HG03045 (cell line): ENCODE measurements around the gene IL15RA.

Experiments
- ATAC-seq: cut with Tn5 transposase; IDR thresholded peaks from one replicate; pipeline ENCODE4 v1.9.1; 2021; ENCODE audit warnings: mild to moderate bottlenecking, moderate library complexity; ENCODE audit not compliant: unreplicated experiment

IL15RA gene

GRCh38 chr10:5977471-5978229 lies at the start of gene IL15RA:
IL15RA (minus strand) TSS chr10:5977543; CDS start chr10:5977492, 51 bp downstream.
- ATAC-seq, result peak; percentile 72

- ATAC-seq, result no peak
Measured at GRCh38 chr10:6025683-6026255, 48.4 kb upstream of the IL15RA start.

DNA sequence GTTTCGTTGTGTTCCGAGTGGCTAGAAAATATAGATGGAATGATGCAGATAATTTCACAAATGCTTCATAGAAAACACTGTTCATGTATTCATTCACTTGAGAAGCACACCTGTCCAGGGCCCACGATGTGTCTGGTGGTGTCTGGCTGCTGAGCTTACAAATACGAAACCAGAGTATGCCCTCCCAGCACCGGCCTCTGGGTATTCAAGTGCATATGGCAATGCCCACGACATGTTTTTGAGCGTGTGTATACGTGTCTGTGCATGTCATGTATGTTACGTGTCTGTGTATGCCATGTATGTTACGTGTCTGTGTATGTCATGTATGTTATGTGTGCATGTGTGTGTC lies 47.0 kb upstream of the IL15RA start:
- no peak for ATAC-seq

GRCh38 chr10:6023661-6024333 lies 46.5 kb upstream of the IL15RA start:
- ATAC-seq, result no peak

GRCh38 chr10:6022660-6023059 lies 45.3 kb upstream of the IL15RA start:
- no peak for ATAC-seq

DNA sequence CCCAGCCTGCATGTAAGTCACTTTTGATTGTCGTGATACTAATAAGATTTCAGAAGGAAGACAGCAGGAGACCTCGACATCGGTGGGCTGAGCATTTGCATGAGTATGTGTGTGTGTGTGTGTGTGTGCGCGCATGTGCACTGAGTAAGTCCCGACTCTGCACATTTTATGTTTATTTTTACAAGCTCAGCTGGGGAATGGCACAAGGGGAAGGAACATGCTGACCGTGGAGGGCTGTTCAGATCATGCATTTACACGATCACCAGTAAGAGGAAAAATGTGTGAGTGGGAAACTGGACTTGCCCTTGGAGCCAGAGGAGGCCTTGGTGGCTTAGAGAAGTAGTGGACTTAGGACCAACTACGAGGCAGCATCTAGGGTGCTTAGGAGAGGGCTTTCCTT lies 43.5 kb upstream of the IL15RA start:
- no peak for ATAC-seq

GRCh38 chr10:6019796-6020195 lies 42.5 kb upstream of the IL15RA start:
- ATAC-seq, result no peak

- no peak for ATAC-seq
Measured at GRCh38 chr10:6019010-6019782, 41.9 kb upstream of the IL15RA start.

GRCh38 chr10:6018422-6018821 lies 41.1 kb upstream of the IL15RA start:
- no peak for ATAC-seq

DNA sequence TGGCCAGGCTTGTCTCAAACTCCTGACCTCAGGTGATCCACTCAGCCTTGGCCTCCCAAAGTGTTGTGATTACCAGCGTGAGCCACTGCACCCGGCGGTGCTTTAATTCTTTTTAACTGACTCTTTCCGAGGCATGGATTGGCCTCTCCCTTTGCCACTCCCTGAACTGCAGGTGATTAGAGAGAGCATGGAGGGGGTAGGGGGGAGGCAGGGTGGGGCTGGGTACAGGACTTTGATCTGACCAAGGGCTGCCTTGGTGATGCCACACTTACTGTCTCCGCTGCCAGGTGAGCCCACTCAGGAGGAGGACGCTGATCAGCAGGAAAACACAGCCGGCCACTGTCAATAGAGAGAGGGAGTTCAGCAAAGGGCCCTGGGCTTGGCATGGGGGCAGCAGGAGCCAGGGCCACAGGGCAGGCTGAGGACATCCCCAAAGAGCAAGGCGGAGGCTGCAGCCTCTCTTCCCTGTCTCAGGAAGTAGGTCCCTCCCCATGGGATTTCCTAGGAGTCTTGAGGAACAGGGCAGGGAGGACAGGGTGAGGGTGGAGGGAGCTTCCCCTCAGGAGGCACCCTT lies 40.5 kb upstream of the IL15RA start:
- no peak for ATAC-seq

DNA sequence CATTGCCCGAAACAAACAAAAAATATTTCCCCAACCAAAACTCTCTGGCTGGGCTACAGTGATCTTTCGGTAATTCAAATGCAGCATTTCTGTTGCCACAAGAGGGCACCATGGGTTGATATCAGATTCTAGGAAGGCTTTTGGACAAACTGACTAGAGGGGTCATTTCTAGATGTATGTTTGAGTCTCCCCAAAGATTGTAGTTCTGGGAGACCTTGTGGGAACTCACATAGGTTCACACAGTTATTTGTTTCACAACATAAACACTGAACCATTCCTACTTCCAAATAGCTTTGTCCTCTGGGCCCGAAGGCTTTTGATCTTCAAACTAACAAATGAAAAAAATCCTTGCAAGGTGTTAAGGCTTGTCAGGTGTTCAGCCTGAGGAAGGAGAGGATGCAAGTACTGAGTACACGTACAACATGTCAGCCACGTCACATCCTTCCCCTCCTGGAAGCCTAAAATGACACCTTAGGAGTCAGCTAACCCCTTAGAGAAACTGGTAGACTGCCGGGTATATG lies 37.0 kb upstream of the IL15RA start:
- no peak for ATAC-seq

- ATAC-seq, result no peak
Measured at GRCh38 chr10:6013413-6014192, 36.3 kb upstream of the IL15RA start.

- ATAC-seq, result no peak
Measured at GRCh38 chr10:6012121-6012905, 35.0 kb upstream of the IL15RA start.

- ATAC-seq, result no peak
Measured at GRCh38 chr10:6011558-6011957, 34.2 kb upstream of the IL15RA start.

- ATAC-seq, result no peak
Measured at GRCh38 chr10:6010569-6010968, 33.2 kb upstream of the IL15RA start.

- ATAC-seq, result no peak
Measured at GRCh38 chr10:6009961-6010360, 32.6 kb upstream of the IL15RA start.

DNA sequence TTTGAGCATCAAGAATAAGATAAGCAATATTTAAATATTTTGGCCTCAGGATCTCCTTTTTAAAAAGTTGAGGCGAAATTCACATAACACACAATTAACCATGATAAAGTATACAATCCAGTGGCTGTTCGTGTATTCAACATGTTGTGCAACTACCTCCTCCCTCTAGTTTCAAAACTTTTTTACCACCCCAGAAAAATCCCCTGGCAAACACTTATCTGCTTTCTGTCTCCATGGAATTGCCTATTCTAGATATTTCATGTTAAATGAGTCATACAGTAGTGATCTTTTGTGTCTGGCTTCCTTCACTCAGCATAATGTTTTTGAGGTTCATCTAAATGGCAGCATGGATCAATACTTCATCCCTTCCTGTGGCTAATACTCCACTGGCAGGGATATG lies 31.8 kb upstream of the IL15RA start:
- ATAC-seq, result no peak

GRCh38 chr10:6008497-6009142 lies 31.3 kb upstream of the IL15RA start:
- no peak for ATAC-seq

DNA sequence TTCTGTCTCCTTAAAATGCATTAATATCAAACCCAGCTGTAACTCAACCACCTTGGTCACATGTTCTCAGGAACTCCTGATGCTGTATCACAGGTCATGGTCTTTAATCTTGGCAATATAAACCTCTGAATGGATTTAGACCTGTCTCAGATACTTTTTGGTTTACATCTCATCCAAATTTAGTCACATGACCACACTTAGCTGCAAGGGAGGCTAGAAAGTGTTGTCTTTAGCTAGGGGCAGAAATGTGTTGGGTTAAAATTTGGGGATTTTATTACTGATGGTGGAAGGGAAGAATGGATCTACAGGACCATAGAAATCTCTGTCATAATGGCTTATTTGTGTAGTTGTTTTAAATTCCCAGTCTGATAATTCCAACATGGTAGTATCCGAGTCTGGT lies 29.6 kb upstream of the IL15RA start:
- ATAC-seq, result no peak
